ENCODE measurements around the gene MTM1.

MTM1 gene

GRCh38 chrX:150664290-150664689 lies 95.9 kb downstream of the MTM1 start:
- DNase-seq (ENCODE audit: low read depth), result no peak

- no peak for DNase-seq (ENCODE audit: low read depth)
Measured at GRCh38 chrX:150676221-150676620, 107.8 kb downstream of the MTM1 start.

DNA sequence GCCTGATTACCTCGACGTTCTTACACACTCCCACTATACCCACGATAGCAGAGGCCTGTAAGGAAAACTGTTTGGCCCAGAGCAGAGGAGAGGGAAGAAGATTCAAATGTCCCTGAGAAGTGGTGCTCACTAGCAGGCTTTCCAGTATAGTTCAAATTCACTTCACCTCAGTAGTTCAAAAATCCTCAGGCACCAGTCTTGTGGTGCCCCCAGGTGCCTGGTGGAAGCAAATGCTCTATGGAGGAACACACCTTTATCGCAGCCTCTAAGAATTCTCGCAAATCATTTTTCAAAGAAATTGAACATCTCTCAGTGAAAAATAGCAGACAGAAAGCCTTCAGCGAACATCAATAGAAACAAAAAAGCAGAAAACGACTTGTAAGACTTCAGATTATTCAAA lies 112.6 kb downstream of the MTM1 start:
- DNase-seq (ENCODE audit: low read depth), result no peak

DNA sequence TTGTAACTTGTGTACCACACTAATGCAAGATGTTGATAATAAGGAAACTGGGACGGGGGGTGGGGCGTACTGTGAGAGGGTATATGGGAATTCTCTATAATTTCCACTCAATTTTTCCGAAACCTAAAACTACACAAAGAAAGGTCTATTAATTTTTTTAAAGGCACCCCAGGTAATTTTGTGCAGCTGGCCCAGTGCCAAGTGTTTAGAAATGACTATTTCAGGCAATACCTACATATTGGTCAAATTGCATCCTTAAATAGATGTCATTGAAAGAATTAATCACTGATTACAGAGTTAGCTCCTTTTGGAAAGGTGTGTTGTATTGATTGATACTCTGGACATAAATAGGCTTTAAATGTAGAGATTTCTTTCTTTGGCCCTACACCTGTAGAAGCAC lies 114.7 kb downstream of the MTM1 start:
- DNase-seq (ENCODE audit: low read depth), result no peak

DNA sequence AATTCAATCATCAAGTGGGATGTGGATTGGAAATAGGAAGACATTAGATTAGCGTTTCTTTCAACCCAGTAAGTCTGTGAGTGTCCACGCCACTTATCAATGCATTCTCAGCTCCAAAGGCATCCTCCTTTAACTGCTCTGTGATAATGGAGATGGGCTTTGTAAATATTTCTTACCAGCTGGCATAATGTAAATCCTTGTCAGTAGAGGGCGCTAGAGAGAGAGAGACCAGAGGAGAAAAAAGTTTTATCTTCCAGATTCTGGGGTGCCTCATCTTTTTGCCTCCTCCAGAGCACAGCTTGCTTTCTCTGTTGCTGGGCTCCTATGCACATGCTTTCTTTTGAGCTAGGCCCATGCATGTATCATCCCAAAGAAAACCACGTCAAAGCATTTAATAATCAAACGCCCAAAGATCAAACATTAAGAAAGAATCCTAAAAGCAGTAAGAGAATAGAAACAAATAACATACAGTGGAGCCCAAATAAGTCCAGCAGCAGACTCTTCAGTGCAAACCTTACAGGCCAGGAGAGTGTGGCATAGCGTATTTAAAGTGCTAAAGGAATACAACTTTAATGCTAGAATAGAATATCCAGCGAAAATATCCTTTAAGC lies 115.2 kb downstream of the MTM1 start:
- DNase-seq (ENCODE audit: low read depth), result no peak

DNA sequence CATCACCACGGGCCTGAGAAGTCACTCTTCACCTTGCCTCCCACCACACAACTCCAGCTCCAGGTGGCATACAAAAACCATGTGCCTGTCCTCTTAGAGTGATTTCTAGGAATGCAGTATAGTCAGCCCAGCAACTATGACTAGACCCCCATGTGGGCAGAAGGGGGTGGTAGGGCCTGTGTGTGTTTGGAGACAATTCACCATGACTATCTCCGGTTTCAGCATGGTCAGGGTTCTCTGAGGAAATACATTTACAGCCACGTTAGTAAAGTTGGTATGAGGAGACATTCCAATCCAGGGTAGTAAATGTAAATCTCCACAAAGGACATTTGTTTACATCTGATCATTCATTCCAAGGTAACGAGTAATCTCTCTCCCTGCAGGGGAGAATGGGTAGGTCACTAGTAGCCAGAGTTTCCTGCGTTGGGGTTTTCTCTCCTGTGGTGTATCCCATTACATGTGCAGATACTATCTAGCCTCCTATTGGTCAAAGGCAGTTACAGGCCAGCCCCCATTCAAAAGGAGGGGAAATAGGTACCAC lies 120.6 kb downstream of the MTM1 start:
- DNase-seq (ENCODE audit: low read depth), result peak; percentile 33

DNA sequence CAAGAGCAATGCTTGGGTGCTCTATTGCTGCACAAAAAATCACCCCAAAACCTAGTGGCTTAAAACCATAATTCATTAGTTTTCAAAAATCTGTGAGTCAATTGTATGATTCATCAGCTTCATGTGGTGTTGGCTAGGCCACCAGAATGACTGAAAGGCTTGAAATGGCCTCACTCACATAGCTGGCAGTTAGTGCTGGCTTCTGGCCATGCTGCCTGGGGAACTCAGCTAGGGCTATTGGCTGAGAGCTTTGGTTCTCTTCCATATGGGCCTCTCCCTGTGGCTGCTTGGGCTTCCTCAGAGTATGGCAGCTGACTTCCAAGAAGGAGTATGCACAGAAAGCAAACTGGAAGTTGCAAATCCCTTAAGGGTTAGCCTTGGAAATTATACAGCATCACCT lies 121.7 kb downstream of the MTM1 start:
- peak; percentile 92 for DNase-seq (ENCODE audit: low read depth)

DNA sequence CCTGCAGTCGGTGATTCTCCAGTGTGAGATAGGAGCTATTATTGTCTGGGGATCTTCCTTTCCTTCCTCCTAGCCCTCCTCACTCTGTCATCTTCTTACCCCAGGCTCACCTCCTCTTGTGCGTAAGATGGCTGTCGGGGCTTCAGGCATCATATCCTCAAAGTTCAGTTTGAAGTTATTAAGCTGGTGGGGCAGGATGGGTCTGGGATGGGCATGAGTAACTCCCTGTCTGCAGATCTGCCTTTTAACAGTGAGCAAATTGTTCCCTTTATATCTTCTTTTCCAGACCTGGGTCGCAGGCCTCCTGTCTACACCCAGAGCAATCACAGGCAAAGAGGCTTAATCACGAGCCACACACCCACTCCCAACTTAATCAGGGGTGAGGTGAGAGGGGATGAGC lies 123.9 kb downstream of the MTM1 start:
- no peak for DNase-seq (ENCODE audit: low read depth)

DNA sequence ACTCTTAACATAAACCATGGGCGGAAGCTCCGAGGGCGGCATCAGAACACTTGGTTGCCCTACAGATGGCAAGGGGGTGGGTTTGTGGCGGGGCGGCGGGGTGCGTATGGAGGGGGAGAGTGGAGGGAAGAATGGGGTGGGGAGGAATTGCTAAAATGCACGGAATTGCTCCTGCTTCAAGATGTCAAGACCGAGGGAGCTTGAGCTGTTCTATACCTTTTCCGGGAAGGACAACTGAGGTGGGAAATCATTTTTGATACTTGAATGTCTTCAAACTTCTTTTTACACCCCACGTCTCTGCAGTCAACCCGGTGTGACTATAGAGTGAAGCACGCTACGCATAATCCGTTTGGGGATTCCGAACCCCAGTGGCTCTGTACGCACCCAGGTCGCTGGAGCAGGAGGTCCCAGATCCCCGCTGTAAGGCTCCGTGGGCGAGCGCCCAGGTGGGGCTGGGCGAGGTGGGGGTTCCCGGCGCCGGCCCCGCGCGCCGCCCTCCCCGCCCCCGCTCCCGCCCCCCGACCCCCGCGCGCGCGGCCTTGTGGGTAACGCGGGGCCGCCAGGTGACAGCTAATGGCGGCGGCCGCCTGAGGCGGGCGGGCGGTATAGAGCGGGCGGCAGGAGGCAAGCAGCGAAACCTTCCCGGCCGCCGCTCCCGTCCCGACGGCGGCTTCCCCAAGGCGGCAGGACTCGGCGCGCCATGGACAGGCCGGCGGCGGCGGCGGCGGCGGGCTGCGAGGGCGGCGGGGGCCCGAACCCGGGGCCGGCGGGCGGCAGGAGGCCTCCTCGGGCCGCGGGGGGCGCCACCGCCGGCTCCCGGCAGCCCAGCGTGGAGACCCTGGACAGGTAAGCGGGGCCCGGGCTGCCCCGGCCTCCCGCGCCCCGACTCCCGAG lies 124.7 kb downstream of the MTM1 start, which contains the start of gene MTMR1:
Gene MTMR1 (plus strand): TSS at position 566 of the 894 bp plus-strand sequence. CDS start 135 bp downstream, at position 701.
- DNase-seq (ENCODE audit: low read depth), result no peak

DNA sequence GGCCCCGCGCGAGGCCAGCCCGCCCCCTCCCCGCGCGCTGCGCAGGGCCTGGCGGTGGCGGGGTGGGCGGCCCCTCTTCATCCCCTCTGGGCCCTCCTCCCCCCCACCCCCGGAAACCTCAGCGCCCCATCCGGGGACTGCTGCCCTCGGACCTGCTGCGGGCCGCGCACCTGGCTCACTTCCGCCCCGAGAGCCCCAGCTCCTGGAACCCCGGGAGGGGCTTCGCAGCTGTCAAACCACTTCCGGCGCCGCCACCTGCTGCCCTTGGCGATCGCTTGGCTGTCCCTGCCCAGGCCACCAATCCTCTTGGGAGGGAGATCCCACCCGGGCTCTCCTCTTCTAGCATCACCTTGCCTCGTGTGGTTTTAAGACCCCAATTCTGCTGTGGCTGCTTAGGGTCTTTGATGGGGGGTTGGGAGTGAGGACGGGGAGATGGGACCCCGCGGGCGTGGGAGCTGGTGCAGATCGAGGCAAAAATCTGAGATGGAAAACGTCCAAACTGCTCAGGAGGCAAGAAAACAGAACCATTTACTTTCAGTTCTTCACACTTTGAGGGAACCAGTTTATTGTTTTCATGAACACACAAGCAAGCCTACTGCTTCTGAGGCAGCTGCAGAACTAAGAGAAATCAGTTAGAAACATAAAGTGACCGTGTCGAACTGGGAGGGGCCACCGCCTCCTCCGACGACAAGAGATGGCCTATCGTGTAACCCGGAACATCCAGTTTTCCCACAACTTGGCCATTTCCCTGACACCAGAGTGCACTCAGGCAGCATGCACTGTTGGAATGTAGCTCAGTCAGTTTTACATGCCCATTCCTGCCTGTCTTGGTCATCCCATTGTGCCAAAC lies 125.5 kb downstream of the MTM1 start:
- DNase-seq (ENCODE audit: low read depth), result peak; percentile 52

DNA sequence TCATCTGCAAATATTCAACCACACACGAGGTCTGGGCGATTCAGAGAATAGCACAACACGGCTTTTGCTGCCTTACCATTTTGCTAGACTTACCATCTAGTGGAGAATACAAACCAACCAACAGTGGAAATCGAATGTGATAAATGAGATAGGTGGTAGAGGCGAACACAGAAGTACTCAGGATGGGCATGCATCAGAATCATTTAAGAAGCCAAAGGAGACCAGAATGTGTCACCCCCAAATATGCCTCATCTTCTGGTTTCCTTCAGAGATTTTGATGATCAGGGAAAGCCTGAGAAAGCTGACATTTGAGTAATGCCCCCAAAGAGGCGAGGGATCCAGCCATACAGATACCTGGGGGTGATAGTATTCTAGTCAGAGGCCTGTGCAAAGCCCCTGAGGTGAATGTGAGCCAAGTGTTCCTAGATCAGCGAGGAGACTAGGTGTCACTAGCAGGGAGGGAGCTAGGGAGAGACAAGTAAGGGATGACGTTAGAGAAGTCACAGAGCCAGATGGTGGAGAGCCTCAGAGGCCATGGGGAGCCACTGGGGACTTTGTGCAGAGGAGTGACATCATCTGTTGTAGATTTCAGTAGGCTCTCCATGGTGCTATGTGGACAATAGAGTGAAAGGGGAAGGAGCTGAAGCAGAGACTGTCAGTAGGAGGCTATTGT lies 126.5 kb downstream of the MTM1 start:
- DNase-seq (ENCODE audit: low read depth), result no peak

- no peak for DNase-seq (ENCODE audit: low read depth)
Measured at GRCh38 chrX:150696331-150696730, 127.9 kb downstream of the MTM1 start.

DNA sequence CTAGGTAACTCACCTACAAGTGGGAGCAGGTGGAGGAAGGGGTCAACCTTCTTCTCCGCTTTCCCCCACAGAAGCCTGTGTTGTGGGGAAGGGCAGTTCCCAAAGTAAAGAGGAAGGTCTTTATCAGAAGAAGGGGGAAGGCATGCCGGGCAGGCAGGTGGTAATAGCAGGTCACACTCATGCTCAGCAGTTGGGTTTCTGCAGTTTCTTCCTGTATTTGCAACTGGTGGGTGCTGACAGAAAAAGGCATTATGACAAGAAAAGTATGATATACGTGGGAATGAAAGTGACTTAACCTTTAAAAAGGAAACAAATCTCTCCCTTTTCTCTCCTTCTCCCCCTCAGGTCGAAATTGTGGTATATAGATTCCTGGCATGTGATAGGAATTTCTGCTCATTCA lies 128.4 kb downstream of the MTM1 start:
- no peak for DNase-seq (ENCODE audit: low read depth)

- DNase-seq (ENCODE audit: low read depth), result no peak
Measured at GRCh38 chrX:150697641-150698040, 129.2 kb downstream of the MTM1 start.

GRCh38 chrX:150698981-150699380 lies 130.6 kb downstream of the MTM1 start:
- DNase-seq (ENCODE audit: low read depth), result no peak

DNA sequence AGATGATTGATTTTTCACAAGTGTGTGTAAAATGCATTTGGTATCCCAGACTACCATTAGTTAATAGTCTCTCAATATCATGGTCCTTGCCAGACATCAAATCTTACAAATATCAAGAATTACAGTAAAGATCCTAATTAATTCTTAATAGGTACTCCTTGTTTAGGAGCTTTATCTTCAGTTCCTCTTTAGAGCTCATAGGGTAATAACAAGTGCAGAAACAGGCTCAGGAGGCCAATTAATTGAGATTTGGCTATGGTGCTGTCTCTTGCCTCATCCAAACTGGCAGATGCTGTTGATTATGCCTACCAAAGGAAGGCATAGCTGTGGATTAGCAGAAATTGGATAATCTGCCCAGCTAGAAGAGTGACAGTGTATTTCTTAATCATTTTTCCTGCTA lies 131.7 kb downstream of the MTM1 start:
- DNase-seq (ENCODE audit: low read depth), result no peak

DNA sequence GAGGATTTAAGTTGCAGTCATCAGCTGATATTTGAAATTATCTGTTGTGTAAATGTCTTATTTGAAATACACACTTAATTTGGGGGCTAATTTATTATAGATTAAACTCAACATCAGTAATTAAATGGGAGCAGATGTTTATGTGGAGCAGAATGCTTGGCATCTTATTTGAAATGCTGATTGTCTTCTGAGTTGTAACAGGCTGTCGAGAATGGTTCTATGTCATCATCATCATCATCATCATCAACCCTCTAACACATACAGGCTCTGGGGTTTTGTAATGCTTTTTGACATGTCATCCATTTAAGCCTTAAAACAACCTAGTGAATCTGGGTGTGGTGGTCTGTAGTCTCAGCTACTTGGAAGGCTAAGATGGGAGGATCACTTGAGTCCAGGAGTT lies 133.0 kb downstream of the MTM1 start:
- no peak for DNase-seq (ENCODE audit: low read depth)

DNA sequence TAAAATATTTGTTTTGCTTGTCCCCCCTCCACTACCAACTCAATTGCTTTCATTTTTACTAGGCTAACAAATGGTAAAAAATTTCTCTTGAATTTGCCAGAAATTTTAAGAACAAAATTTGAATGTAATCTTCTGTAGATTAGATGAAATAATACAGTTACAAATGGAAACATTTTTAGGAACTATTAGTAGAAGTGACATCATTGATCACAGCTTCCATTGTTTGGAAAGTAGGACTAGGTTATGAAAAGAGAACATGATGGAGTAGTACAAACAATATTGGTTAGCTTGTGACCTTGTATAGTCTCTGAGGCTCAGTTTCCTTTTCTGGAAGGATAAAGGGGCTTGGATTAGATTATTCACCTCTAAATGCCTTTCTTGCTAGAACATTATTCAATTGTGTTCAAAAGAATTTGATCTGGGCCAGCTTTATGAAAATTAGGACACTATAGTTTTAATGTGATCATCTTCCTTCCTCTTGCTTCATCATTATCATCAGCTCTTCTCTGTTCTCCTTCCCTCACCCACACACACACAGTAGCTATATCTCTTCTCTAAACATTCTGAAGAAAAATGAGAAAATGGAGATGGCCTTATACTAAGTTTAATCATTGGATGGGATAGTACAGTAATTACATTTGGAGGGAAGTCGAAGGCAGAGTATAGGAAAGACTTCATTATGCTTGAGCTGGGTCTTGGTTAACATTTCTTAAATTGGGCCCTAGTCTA lies 134.7 kb downstream of the MTM1 start:
- DNase-seq (ENCODE audit: low read depth), result no peak

DNA sequence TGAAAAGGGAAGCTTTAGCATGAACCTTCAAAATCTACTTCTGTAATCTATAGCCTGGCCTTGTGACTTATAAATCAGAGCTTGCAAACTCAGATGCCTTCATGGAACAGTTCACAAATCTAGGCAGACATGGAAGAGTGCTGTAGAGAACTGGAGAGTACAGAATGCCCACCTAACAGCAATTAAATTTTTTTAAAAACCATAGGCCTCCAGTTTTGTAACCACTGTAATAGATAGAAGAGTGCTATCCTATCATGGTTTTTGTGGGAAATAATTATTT lies 135.2 kb downstream of the MTM1 start:
- no peak for DNase-seq (ENCODE audit: low read depth)

- DNase-seq (ENCODE audit: low read depth), result no peak
Measured at GRCh38 chrX:150704030-150704613, 135.7 kb downstream of the MTM1 start.

DNA sequence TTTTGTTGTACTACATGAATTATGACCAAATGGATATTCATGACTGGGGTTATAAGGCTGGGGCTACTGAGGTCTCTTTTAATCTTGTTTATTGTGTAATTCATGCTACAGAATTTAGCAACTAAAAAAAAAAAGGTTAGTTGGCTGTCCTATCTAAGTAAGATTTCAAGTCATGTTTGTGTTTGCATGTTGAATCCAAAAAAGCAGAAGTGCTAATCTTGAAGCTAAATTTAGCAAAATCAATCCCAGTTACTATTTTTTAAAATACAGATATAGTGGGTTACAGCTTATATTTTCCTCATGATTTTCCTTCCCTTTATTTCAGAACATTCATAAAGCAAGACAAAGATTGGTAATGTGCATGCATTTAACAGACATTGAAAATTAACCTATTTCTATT lies 144.2 kb downstream of the MTM1 start:
- DNase-seq (ENCODE audit: low read depth), result no peak

Measured in stromal cell of bone marrow (primary cell).